ENCODE results near the gene MAPK12.
A peak's percentile ranks its signal among the peaks of the same experiment; 100 is the strongest.

MAPK12 gene

GRCh38 chr22:50260801-50261614 is 475 bp downstream of the MAPK12 start:
- TF ChIP-seq CTCF (conservative IDR thresholded peaks at IDR 0.05) = no peak
- peak overlapping the region; percentile 85 for H3K27ac ChIP-seq

GRCh38 chr22:50260434-50260800 is 1.1 kb downstream of the MAPK12 start:
- no peak for TF ChIP-seq CTCF (conservative IDR thresholded peaks at IDR 0.05)
- peak overlapping the region; percentile 85 for H3K27ac ChIP-seq

DNA sequence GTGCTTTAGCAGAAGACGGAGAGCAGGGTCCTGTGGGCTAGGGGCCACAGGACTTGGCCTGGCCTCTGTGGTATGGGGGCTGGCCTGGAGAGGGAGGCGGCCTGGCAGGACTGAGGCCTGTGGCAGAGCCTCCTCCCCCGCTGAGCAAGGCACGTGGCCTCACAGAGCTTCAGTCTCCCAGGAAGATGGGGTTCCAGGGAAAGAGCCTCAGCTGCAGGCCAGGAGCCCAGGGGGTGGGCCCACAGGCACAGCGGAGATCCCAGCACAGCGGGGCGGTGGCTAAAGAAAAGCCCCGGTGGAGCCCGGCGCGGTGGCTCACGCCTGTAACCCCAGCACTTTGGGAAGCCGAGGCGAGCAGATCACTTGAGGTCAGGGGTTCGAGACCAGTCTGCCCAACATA is 2.2 kb downstream of the MAPK12 start:
- TF ChIP-seq CTCF (conservative IDR thresholded peaks at IDR 0.05) = no peak
- H3K27ac ChIP-seq = peak overlapping the region; percentile 85

DNA sequence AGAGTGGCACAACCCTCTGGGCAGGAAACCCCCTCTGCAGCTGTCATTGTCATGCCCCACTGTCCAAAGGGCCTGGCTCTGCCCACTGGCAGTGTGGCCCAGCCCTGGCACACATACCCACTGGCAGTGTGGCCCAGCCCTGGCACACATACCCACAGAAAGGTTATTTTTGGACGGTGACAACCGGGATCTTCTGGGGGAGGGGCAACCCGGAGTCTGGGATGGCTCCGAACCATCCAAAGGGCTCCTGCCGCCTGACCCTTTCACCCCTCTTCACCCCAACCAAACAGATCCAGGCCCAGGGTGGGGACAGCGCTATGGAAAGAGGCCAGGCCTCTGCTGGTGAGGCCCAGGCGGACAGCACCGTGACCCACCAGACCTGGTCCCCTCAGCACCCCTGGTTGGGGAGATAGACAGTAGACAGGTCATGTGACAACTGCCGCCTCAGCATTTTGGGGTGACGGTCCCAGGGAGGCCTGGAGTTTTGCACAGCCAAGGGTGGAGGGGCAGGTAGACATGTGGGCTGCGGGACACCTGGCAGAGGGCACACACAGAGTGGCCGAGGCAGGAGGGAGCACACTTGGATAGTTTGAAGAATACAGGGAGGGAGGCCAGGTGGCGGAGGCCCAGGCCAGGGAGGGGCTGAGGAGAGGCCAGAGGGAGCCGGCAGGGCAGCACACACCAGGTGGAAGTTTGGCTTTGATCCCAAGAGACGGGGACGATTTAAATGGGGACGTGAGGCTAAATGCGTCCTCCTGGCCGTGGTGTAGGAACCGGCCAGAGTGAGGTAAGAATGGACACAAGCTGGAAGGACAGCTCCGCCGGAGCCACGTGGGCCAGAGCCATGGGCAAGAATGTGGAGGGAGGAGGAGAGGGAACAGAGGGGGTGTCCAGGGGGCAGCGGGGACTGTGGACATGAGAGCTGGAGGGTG is 2.9 kb downstream of the MAPK12 start:
- TF ChIP-seq CTCF (conservative IDR thresholded peaks at IDR 0.05) = no peak
- peak overlapping the region; percentile 85; the same call in 1 of the 2 replicates for H3K27ac ChIP-seq

- H3K27ac ChIP-seq = peak overlapping the region; percentile 85; the same call in 1 of the 2 replicates
Measured at GRCh38 chr22:50257451-50258360, 3.8 kb downstream of the MAPK12 start.

DNA sequence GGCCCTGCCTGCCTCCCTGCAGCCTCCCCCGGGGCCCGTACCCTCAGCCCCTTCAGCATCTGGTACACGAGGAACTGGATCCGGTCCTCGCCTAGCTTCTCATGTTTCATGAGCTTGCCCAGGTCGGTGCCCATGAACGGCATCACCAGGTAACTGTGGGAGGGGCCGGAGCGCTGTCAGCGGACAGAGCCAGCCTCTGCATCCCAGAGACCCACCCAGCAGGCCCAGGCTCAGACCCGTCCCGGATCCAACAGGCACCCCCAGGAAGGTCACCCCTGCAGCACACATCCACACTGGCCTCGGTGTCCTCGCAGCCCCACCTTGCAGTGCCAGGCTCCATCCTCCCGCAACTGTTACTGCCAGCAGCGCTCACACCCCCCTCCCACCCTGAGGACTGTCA is 4.4 kb downstream of the MAPK12 start:
- H3K27ac ChIP-seq = no peak overlapping the region
- TF ChIP-seq CTCF (conservative IDR thresholded peaks at IDR 0.05) = no peak

More at GRCh38 chr22:50257451-50258360, 3.8 kb downstream of the MAPK12 start:
- TF ChIP-seq CTCF (conservative IDR thresholded peaks at IDR 0.05) = no peak
